Mucosa of gallbladder (tissue), 1 donor: Measurements from ENCODE around the gene MMRN2. TPM values are rescaled to one million over a fixed set of nuclear protein-coding genes. Genes with fewer than 3 reads are reported as not detected.
"Not testable (repeated sequence)": the region's sequence is repeated elsewhere in the genome, so short reads cannot be mapped to it uniquely, and the experiment has no call there.

Experiments
- DNase-seq: peaks from one replicate; pipeline ENCODE4 v3.0.0-alpha.2; 2020; ENCODE audit warnings: low spot score
- total RNA-seq: library from RNA; stranded (reverse); gene quantifications from one replicate; pipeline ENCODE4 v1.2.1, GENCODE V29; 2021
- donor health status: DM: no; HTN: no; CAD: no.

The MMRN2 gene
- total RNA-seq, 1 donor from 2014 or later: 17.4 TPM

- DNase-seq: no peak
Observed at GRCh38 chr10:86941991-86942421, 15.4 kb downstream of the MMRN2 start.

GRCh38 chr10:86941426-86941825 is 16.0 kb downstream of the MMRN2 start:
- DNase-seq: no peak

GRCh38 chr10:86940677-86941076 is 16.7 kb downstream of the MMRN2 start:
- DNase-seq: no peak

GRCh38 chr10:86940076-86940475 is 17.3 kb downstream of the MMRN2 start:
- DNase-seq: not testable (repeated sequence)

- DNase-seq: no peak
Observed at GRCh38 chr10:86938260-86938659, 19.2 kb downstream of the MMRN2 start.

GRCh38 chr10:86937502-86938154 is 19.8 kb downstream of the MMRN2 start:
- DNase-seq: no peak

GRCh38 chr10:86936661-86937501 is 20.5 kb downstream of the MMRN2 start:
- no peak for DNase-seq

GRCh38 chr10:86934162-86934711 is 23.2 kb downstream of the MMRN2 start:
- DNase-seq: not testable (repeated sequence)

GRCh38 chr10:86932674-86933073 is 24.7 kb downstream of the MMRN2 start:
- DNase-seq: no peak

GRCh38 chr10:86931872-86932271 is 25.5 kb downstream of the MMRN2 start:
- no peak for DNase-seq

- no peak for DNase-seq
Observed at GRCh38 chr10:86929468-86930380, 27.7 kb downstream of the MMRN2 start.

- no peak for DNase-seq
Observed at GRCh38 chr10:86922553-86922961, 34.9 kb downstream of the MMRN2 start.

GRCh38 chr10:86918022-86918471 is 39.4 kb downstream of the MMRN2 start:
- DNase-seq: no peak

GRCh38 chr10:86914734-86915133 is 42.7 kb downstream of the MMRN2 start:
- DNase-seq: no peak

- DNase-seq: no peak
Observed at GRCh38 chr10:86905429-86905828, 52.0 kb downstream of the MMRN2 start.

GRCh38 chr10:86904600-86904999 is 52.8 kb downstream of the MMRN2 start:
- DNase-seq: no peak

- DNase-seq: peak; percentile 45
Observed at GRCh38 chr10:86900955-86901354, 56.5 kb downstream of the MMRN2 start.

- peak; percentile 73 for DNase-seq
Observed at GRCh38 chr10:86899670-86900276, 57.6 kb downstream of the MMRN2 start.

GRCh38 chr10:86899132-86899531 is 58.3 kb downstream of the MMRN2 start:
- DNase-seq: no peak

- no peak for DNase-seq
Observed at GRCh38 chr10:86898511-86898910, 58.9 kb downstream of the MMRN2 start.

GRCh38 chr10:86889997-86890396 is 67.4 kb downstream of the MMRN2 start:
- no peak for DNase-seq
